ENCODE results near the gene NR6A1. TPM values are rescaled to one million over a fixed set of nuclear protein-coding genes. Genes with fewer than 3 reads are reported as not detected.

Gene NR6A1
- total and polyA plus RNA-seq, 2 of the 8 experiments (the other 6 are each of a cell fraction or from before 2014, with no cell fraction given) = 93.2 to 237 TPM

DNA sequence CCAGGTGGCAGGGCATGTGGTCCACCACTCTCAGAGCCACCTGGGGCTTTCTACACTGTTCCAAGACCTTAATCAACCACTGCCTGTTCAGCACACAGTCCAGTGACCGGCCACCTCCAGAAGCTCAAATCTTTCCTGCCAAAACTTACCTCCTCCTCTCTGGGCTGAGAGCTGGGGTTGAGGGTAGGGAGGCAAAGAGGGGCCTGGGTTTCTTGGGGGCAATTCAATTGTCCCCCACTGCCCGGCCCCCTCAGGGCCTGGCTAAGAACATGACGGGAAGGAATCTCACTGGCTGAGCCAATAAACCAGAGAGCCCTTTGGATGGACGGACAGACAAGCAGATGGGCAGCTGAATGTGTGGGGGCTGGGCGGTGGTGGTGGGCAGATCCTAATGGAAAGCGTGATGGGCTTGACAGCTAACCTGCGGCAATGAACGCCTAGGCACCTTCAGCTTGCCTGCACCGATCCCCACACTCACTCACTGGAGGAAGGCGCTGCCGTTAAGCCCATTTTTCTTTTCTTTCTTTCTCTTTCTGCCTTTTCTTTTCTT is 269.3 kb downstream of the NR6A1 start:
- CTCF ChIA-PET (ENCODE audit: partially characterized antibody) = interaction anchor here (0.7 to 1.4 kb wide), 10 partner anchors 22 to 351 kb away, joined by 3 to 5 read pairs (median 3); partner anchors contain the start of gene WDR38

More for the DNA sequence above, 269.3 kb downstream of the NR6A1 start:
- Histone ChIP-seq H4K8ac (ENCODE audit: extremely low read depth, insufficient read depth, low read length) (peak overlapping the region; percentile 14; the same call in 1 of the 2 replicates), H3K56ac (replicated peaks; ENCODE audit: insufficient read length, low read depth, low read length) (no peak overlapping the region), H3K79me1 (ENCODE audit: low read depth, low read length) (no peaks in the 10 kb centered on the region), H2BK20ac (ENCODE audit: low read length) (0 out of 2 replicates have a peak overlapping the region, but pooled peaks have one; percentile 48), H3K27me3 (replicated peaks in 1 of 4; ENCODE audit: control insufficient read depth in 3 of 4, extremely low read depth in 1 of 4, insufficient read depth in 3 of 4, low read length in 3 of 4) (peaks cover 39 to 61% (median 55%) of the 10 kb centered on the region in 4 experiments), H2AK5ac (ENCODE audit: low read depth, low read length) (0 out of 2 replicates have a peak overlapping the region, but pooled peaks have one; percentile 13), H2BK5ac (ENCODE audit: low read depth, low read length) (no peak overlapping the region), H2BK15ac (ENCODE audit: low read length) (no peak overlapping the region), H3K4me3 (ENCODE audit: extremely low read depth in 1 of 4, insufficient read depth in 2 of 4, low read depth in 3 of 4, low read length in 4 of 4) (no peak overlapping the region), H3K9me3 (ENCODE audit: insufficient read depth in 2 of 2, low read depth in 1 of 2, low read length in 1 of 2) (no peaks in the 10 kb centered on the region; a peak in 1 of 4 replicates), H4K20me1 (replicated peaks in 1 of 2; ENCODE audit: control insufficient read depth in 1 of 2, insufficient read depth in 2 of 2, low read length in 2 of 2) (peaks cover 0 to 2% of the 10 kb centered on the region in 2 experiments), H3K27ac (ENCODE audit: low read depth, low read length) (no peak overlapping the region), H3K36me3 (ENCODE audit: control insufficient read depth in 2 of 4, insufficient read depth in 4 of 4, low read length in 3 of 4) (peaks cover 0 to 8% (median 0%) of the 10 kb centered on the region in 4 experiments; a peak in 1 of 8 replicates), H3K4ac (replicated peaks; ENCODE audit: insufficient read length, low read depth, low read length) (no peak overlapping the region), H2AFZ (ENCODE audit: low read length) (no peak overlapping the region), H3K14ac (ENCODE audit: insufficient read length) (no peak overlapping the region), H4K5ac (ENCODE audit: insufficient read length, low read depth, low read length) (no peak overlapping the region), H3K4me1 (replicated peaks in 1 of 4; ENCODE audit: control insufficient read depth in 3 of 4, insufficient read depth in 4 of 4, low read length in 3 of 4) (peaks cover 0 to 17% (median 12%) of the 10 kb centered on the region in 4 experiments; a peak in 6 of 7 replicates), H3K79me2 (ENCODE audit: control insufficient read depth in 1 of 2, insufficient read depth in 2 of 2, low read length in 2 of 2) (no peaks in the 10 kb centered on the region), H3K23ac (ENCODE audit: insufficient read length) (no peak overlapping the region), H3K9ac (replicated peaks in 1 of 4; ENCODE audit: extremely low read depth in 1 of 4, low read depth in 3 of 4, low read length in 3 of 4) (no peak overlapping the region), H3K4me2 (ENCODE audit: insufficient read depth in 1 of 2, low read depth in 2 of 2, low read length in 2 of 2) (no peak overlapping the region), H3K23me2 (ENCODE audit: low read depth, low read length) (peaks cover 7% of the 10 kb centered on the region; the same call in 1 of the 2 replicates), H3K18ac (ENCODE audit: extremely low read depth, low read length) (no peak overlapping the region), H2BK120ac (replicated peaks; ENCODE audit: low read depth, low read length) (no peak overlapping the region), H2BK12ac (ENCODE audit: low read depth, low read length) (no peak overlapping the region; the same call in 1 of the 2 replicates), H4K91ac (replicated peaks; ENCODE audit: insufficient read length, low read length) (peak overlapping the region; percentile 52)
- no peak for DNase-seq (ENCODE audit: low read depth in 1 of 2, low spot score in 2 of 2)
- FAIRE-seq = no peak
- POLR2A ChIA-PET (ENCODE audit: partially characterized antibody) = interaction anchor here (0.9 to 2.2 kb wide), 5 partner anchors 10 to 38 kb away, joined by 3 to 5 read pairs (median 3); no protein-coding TSS in a partner anchor
- 86% methylated on average over 7 of the region's 11 CpGs; no CpG with 5 or more reads in 1 of the 2 experiments for WGBS, 2 experiments (ENCODE audit: extremely low coverage in 1 of 2, insufficient coverage in 1 of 2, insufficient read length in 1 of 2, insufficient replicate concordance in 2 of 2, low coverage in 1 of 2, low lambda C conversion rate in 2 of 2, missing lambda C conversion rate in 1 of 2)
- TF ChIP-seq E2F6 (IDR thresholded peaks at IDR 0.05) = no peak
- no peak for TF ChIP-seq BRCA1 (IDR thresholded peaks at IDR 0.05; ENCODE audit: low read depth, low read length)
- TF ChIP-seq KDM5A (IDR thresholded peaks at IDR 0.05; ENCODE audit: low read length) = no peak
- TF ChIP-seq JUND (IDR thresholded peaks at IDR 0.05; ENCODE audit: low read length) = no peak
- TF ChIP-seq NANOG (IDR thresholded peaks at IDR 0.05; ENCODE audit: insufficient read depth, low read depth, low read length, poor library complexity, severe bottlenecking) = no peak
- no peak for TF ChIP-seq RXRA (IDR thresholded peaks at IDR 0.05; ENCODE audit: insufficient read depth, low read depth, low read length)
- no peak for TF ChIP-seq KDM1A (IDR thresholded peaks at IDR 0.05; ENCODE audit: borderline replicate concordance, low read length)
- TF ChIP-seq CHD1 (IDR thresholded peaks at IDR 0.05; ENCODE audit: low read depth, low read length) = no peak
- no peak for TF ChIP-seq MAFK (IDR thresholded peaks at IDR 0.05; ENCODE audit: low read depth, low read length)
- TF ChIP-seq RNF2 (IDR thresholded peaks at IDR 0.05; ENCODE audit: borderline replicate concordance, low read depth, low read length, missing control alignments, poor library complexity, severe bottlenecking) = no peak
- no peak for TF ChIP-seq POLR2AphosphoS5 (IDR thresholded peaks at IDR 0.05; ENCODE audit: low read depth, low read length)
- TF ChIP-seq GABPA (IDR thresholded peaks at IDR 0.05; ENCODE audit: borderline replicate concordance, insufficient read depth, low read length) = no peak

Data from H1 (cell line).